Right atrium auricular region (tissue), 2 donors: ENCODE data around the gene SYT5. TPM values are rescaled to one million over a fixed set of nuclear protein-coding genes. Genes with fewer than 3 reads are reported as not detected.
A peak's percentile ranks its signal among the peaks of the same experiment; 100 is the strongest.

Experiments
- DNase-seq: peaks from one replicate; pipeline ENCODE4 v3.0.0-alpha.2; 2019; ENCODE audit warnings: low spot score
- H3K27ac ChIP-seq, 2 donors: fragments of 200-600 bp; sonication (generic); 1 replicate in 1 of 2; 2 replicates in 1 of 2; pipeline ENCODE4 v1.5.1; 2016 to 2019
- H3K27me3 ChIP-seq, 2 donors: fragments of 200-600 bp; sonication (generic); one replicate each; pipeline versions ENCODE4 v1.5.1 to v1.6.0; 2017 to 2019
- H3K36me3 ChIP-seq: fragments of 200-600 bp; sonication (generic); one replicate; pipeline ENCODE4 v1.5.1; 2016
- H3K4me1 ChIP-seq, 2 donors: fragments of 200-600 bp; sonication (generic); one replicate each; pipeline versions ENCODE4 v1.5.1 to v1.6.0; 2017 to 2019
- H3K4me3 ChIP-seq, 2 donors: fragments of 200-600 bp; sonication (generic); 1 replicate in 1 of 2; 2 replicates in 1 of 2; pipeline ENCODE4 v1.5.1; 2017 to 2019; ENCODE audit warnings: mild to moderate bottlenecking in 1 of 2, moderate library complexity in 1 of 2
- H3K9me3 ChIP-seq, 2 donors: fragments of 200-600 bp; sonication (generic); one replicate each; pipeline ENCODE4 v1.5.1; 2019
- CTCF ChIP-seq, 2 donors: fragments of 200-600 bp; sonication (generic); IDR thresholded peaks; one replicate each; pipeline ENCODE4 v1.5.1; 2019; ENCODE audit warnings: antibody characterized with exemption in 2 of 2
- total RNA-seq, 2 donors: library from RNA; depleted of rRNA; stranded (reverse); fragments of >200 nt; gene quantifications; one replicate each; pipeline ENCODE4 v1.1.0, GENCODE V29; 2016

SYT5 gene
- total RNA-seq, 2 donors from 2014 or later: 0.08 TPM; not detected in 1

GRCh38 chr19:55198651-55199050, 18.6 kb upstream of the SYT5 start:
- Histone ChIP-seq H3K4me3 (no peak overlapping the region), H3K27me3 (no peaks in the 10 kb centered on the region), H3K27ac (no peak overlapping the region), H3K36me3 (no peaks in the 10 kb centered on the region), H3K9me3 (no peaks in the 10 kb centered on the region), H3K4me1 (no peaks in the 10 kb centered on the region)
- no peak for DNase-seq
- TF ChIP-seq CTCF (IDR thresholded peaks at IDR 0.05): no peak

DNA sequence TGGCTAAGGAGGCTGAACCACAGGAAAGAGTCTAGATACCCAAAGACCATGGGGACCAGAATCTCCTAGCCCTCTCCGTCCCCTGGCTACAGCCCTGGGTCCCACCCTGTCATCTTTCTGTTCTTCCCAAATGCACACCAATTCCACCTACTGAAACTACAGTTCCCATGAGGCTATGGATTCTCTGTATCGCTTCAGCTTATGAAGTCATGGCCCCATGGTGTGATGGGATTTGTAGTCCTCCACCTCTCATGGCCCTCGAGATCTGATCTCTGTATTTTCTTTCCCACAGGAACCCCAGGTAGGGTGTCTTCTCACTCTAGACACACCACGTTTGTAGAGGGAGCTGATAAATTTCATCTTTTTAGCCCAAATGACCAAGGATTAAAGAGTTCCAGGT, 17.4 kb upstream of the SYT5 start:
- no peaks in the 10 kb centered on the region for H3K4me1 ChIP-seq
- no peaks in the 10 kb centered on the region for H3K27me3 ChIP-seq
- TF ChIP-seq CTCF (IDR thresholded peaks at IDR 0.05): no peak
- no peak for DNase-seq
- H3K9me3 ChIP-seq: no peaks in the 10 kb centered on the region
- no peaks in the 10 kb centered on the region for H3K36me3 ChIP-seq
- no peak overlapping the region for H3K27ac ChIP-seq
- H3K4me3 ChIP-seq: no peak overlapping the region

GRCh38 chr19:55196803-55197202, 16.7 kb upstream of the SYT5 start:
- no peak overlapping the region for H3K4me3 ChIP-seq
- no peak for DNase-seq
- H3K27ac ChIP-seq: no peak overlapping the region
- no peak for TF ChIP-seq CTCF (IDR thresholded peaks at IDR 0.05)
- no peaks in the 10 kb centered on the region for H3K9me3 ChIP-seq
- no peaks in the 10 kb centered on the region for H3K4me1 ChIP-seq
- no peaks in the 10 kb centered on the region for H3K36me3 ChIP-seq
- no peaks in the 10 kb centered on the region for H3K27me3 ChIP-seq

DNA sequence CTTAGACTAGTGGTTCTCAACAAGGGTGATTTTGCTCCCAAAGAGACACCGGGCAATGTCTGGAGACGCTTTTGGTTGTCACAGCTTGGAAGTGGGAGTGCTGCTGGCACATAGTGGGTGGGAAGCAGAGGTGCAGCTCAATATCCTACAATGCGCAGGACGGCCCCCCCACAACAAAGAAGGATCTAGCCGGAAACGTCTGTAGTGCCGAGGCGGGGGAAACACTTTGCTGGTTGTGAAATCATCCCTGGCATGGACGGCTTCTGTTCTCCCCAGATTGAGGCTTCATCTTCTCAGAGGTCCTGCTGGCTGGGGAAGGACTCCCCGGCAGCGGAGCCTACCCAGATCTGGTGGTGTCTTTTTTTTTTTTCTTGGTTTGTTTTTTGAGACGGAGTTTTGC, 13.4 kb upstream of the SYT5 start:
- Histone ChIP-seq H3K36me3 (no peaks in the 10 kb centered on the region), H3K4me3 (no peak overlapping the region), H3K27me3 (no peaks in the 10 kb centered on the region), H3K4me1 (no peaks in the 10 kb centered on the region), H3K9me3 (no peaks in the 10 kb centered on the region), H3K27ac (no peak overlapping the region)
- no peak for DNase-seq
- no peak for TF ChIP-seq CTCF (IDR thresholded peaks at IDR 0.05)

DNA sequence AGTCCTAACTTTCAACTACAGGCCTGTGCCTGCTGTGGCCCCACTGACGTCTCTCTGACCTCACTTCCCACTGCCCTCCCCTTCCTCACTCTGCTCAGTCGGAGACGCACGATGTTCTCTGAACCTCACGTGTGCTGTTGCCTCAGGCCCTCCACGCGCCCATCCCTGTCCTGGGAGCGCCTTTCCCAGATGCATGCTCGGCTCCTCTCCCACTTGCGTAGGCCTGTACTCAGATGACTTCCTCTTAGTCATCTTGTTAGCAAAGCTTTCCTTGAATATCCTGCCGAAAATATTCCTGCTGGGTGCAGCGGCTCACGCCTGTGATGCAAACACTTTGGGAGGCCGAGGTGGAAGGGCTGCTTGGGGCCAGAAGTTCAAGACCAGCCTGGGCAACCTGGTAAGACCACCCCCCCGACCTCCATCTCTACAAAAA, 9.3 kb upstream of the SYT5 start:
- TF ChIP-seq CTCF (IDR thresholded peaks at IDR 0.05): no peak
- DNase-seq: peak; percentile 67
- Histone ChIP-seq H3K4me1 (no peaks in the 10 kb centered on the region), H3K27ac (no peak overlapping the region), H3K9me3 (no peaks in the 10 kb centered on the region), H3K27me3 (no peaks in the 10 kb centered on the region), H3K4me3 (no peak overlapping the region), H3K36me3 (no peaks in the 10 kb centered on the region)

GRCh38 chr19:55188625-55189024, 8.5 kb upstream of the SYT5 start:
- Histone ChIP-seq H3K27ac (no peak overlapping the region), H3K9me3 (no peaks in the 10 kb centered on the region), H3K27me3 (no peaks in the 10 kb centered on the region), H3K4me3 (no peak overlapping the region), H3K36me3 (no peaks in the 10 kb centered on the region), H3K4me1 (no peaks in the 10 kb centered on the region)
- no peak for DNase-seq
- TF ChIP-seq CTCF (IDR thresholded peaks at IDR 0.05): no peak
